AG08395 (cell line): Measurements from ENCODE around the gene HSBP1L1.
"Not testable (repeated sequence)": the region's sequence is repeated elsewhere in the genome, so short reads cannot be mapped to it uniquely, and the experiment has no call there.

Experiments used
- DNase-seq: peaks from one replicate; pipeline ENCODE4 v3.0.0; 2012; ENCODE audit warnings: mixed read lengths, low spot score

The HSBP1L1 gene

DNA sequence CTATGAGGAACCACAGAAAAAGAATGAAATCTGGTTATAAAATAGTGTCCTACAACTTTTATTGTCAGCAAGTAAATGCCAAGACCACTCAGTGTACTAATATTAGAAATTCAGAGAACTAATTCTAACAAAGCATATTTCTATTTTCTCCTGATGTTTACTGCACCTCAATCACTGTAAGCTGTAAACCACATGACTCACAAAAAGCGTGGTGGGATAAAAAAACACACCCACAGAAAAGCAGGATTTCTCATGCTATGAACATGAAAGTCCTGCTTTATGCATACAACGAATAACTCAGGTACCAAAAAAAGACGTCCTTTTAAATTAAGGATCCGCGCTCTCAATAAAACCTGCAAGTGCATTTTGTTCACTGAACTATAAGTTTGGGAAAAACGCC, 23.1 kb downstream of the HSBP1L1 start:
- peak; percentile 30 for DNase-seq

DNA sequence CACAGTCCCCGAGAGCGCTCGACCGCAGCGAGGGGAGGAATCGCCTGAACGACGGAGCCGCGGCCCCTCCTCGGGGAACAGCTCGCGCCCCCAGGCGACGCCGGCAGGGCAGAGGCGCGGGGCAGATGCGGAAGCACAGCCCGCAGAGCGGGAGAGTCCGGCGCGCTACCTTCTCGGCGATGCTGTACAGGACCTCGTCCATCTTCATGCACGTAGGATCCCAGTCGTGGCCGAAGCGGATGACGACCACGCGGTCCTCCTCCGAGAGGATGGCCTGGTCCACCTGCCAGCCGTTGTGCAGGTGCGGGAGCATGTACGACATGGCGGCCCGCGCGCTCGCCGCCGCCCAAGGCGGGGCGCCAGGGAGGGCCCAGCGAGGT, 23.6 kb downstream of the HSBP1L1 start:
- peak; percentile 56 for DNase-seq

DNA sequence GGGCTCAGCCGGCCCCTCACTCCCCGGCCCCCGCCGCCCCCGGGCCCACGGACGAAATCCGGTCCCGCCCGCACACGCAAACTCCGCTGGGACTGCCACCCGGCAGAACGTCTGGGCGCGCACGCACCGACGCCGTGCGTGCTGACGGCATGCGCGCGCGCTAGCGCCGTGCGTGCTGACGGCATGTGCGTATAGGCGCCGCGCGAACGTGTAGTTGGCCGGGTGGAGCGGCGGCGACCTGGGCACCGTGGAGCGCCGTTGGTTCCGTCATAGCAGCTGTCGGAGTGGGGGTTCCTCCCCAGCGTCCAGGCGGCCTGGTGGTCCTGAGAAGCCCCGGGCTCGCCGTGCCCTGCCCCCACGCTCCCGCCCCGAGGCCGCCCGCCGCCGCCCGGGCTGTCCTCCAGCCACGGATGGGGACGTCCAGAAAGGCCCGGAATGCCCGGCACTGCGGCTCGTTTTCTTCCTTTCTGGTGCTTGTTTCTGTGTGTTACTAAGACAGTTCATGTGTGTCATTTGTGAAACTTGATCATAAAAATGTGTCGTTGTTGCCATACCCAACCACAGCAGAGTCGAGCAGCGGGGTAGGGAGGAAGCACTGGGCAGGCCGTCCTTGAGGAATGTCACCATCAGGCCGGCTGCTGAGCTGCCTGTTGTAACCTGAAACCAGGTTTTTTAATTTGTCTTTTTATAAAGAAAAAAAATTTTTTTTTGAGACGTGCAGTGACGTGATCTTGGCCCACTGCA, 24.2 kb downstream of the HSBP1L1 start, which contains the start of gene TXNL4A:
Gene TXNL4A, minus strand, starts transcription at position 113 of the 744 bp plus-strand sequence. CDS start 171 bp downstream, outside the sequence.
- peak; percentile 86 for DNase-seq

DNA sequence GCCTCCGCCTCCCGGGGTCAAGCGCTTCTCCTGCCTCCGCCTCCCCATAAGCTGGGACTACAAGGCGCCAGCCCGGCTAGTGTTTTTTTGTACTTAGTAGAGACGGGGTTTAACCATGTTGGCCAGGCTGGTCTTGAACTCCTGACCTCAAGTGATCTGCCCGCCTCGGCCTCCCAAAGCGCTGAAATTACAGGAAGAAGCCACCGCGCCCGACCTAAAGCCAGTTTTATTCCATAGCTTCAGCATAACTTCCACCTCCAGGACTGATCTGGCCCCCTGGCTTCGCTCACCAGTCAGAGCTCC, 24.7 kb downstream of the HSBP1L1 start:
- no peak for DNase-seq

DNA sequence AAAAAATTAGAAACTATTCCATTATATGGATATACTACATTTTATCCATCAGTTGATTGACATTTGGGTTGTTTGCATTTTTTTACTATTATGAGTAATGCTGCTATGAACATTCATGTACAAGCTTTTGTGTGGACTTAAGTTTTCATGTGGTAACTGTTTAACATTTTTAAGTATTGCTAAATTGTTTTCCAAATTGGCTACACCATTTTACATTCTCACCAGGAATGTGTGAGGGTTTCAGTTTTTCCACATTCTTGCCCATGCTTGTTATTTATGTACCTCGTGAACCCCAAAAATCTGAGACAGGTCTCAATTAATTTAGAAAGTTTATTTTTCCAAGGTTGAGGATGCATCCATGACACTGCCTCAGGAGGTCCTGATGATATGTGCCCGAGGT, 27.1 kb downstream of the HSBP1L1 start:
- no peak for DNase-seq

DNA sequence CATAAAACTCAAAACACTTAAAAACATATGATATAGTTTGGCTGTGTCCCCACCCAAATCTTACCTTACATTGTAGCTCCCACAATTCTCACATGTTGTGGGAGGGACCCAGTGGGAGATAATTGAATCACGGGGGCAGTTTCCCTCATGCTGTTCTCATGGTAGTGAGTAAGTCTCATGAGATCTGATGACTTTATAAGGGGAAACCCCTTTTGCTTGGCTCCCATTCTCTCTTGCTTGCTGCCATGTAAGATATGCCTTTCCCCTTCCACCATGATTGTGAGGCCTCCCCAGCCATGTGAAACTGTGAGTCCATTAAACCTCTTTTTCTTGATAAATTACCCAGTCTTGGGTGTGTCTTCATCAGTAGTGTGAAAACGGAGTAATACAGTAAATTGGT, 35.3 kb downstream of the HSBP1L1 start:
- DNase-seq, result not testable (repeated sequence)

DNA sequence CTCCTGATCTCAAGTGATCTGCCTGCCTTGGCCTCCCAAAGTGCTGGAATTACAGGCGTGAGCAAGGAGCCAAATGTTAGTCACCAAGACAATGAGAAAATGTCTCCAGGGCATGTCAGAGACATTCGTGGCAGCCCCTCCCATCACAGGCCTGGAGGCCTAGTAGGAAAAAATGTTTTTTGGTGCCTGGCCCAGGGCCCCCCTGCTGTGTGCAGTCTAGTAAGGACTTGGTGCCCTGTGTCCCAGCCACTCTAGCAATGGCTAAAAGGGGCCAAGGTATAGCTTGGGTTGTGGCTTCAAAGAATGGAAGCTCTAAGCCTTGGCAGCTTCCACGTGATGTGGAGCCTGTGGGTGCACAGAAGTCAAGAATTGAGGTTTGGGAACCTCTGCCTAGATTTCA, 36.4 kb downstream of the HSBP1L1 start:
- no peak for DNase-seq

DNA sequence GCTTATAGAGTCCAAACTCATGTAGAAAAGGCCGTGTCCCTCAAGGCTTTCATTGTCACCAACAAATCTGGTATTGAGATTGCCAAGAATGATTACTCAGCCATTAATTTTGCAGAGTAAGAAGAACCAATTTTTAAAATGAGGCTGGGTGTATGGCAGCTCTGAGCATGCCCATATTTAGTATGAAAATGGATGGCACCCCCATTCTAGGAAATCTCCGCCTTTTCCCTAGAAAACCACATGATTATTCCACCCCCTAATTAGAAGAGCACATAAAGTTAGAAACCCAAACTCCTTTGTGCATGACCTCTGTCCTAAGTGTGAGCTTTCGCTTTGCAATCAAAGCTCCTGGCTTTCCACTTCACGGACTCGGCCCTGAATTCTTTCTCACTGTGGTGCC, 38.0 kb downstream of the HSBP1L1 start:
- no peak for DNase-seq

DNA sequence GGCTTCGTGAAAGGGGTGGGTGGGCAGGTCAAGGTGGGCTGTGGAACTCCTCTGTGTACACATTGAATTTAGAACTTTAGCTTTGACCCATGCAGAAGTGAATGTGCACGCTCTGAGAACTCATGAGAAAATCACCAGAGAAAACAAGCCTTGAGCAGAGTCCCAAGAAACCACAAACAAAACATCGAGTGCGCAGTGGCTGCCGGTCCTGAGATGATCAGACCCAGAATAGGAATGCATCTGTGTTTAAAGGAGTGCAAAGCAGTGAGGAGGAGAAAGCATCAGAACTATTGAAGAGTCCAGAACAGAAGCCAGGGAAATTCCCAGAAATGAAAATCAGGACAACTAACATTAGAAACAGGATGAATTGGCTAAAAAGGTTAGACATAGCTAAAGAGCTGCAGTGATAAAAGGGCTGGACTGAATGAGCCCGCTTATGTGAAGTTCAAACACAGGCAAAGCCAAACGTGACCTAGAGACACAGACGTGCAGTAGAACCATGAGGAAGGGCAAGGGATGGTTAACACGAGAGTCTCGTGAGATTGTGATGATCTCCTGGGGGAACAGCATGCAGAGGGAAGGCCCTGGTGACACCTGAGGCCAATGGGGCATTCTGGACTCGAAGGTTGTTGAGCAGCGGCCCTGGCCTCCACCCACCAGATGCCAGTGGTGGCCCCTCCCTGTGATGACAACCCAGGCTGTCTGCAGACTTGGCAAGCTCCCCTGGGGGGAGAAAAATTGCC, 40.3 kb downstream of the HSBP1L1 start:
- no peak for DNase-seq

DNA sequence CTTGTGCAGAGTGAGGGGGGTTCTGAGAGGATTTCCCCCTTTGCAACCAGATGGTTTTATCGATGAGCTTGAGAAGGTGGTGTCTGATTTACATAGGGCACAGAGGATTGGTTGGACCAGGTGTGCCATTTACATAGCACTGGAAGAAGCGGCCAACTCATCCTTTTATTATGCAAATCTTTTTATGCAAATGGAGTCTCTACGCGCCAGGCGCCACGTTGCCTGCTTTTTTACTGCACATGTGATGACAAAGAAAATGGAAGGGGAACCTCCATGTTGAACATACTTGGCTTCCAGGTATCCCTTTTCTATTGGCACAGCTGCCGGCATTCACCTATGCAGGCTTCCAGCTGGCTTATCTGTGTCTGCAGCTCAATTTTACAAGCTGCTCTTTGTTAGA, 42.3 kb downstream of the HSBP1L1 start:
- no peak for DNase-seq

DNA sequence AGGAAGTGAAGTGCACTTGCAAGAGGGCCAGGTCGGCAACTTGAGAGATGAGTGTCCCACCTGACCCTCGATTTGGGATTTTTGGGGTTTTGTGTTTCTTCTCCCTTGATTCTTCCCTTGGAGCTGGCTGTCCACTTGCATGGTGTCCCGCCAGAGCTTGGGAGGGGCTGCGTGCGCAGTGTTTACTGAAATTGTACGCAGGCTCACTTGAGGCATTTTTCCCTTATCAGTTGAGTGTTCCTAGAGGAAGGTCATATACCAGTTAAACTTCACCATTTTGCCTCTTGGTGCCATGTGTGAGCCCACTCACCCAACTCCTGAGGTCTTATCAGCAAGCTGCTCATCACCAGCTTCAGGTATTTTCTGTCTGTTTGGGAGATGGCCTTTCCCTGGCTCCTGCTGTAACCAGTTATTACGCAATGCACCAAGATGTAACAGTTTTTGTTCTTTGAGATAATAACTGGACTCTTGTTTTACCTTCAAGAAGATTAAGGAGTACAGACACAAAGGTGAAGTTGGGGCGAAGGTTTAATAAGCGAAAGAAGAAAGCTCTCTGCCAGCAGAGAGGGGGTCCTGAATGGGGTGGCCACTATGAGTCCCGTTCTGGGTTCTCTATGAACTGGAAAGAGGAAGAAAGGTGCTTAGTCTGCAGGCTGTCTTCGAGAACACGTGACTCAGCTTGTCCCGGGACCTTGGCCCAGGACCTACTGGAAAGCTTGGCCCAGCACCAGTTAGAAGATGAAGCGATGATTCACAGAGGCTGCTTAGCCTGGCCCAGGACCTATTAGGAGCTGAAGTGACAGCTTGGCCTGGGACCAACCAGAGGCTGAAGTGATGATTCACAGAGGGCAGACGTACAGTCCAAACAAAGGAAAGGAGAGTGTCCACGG, 45.5 kb downstream of the HSBP1L1 start:
- peak; percentile 97 for DNase-seq

DNA sequence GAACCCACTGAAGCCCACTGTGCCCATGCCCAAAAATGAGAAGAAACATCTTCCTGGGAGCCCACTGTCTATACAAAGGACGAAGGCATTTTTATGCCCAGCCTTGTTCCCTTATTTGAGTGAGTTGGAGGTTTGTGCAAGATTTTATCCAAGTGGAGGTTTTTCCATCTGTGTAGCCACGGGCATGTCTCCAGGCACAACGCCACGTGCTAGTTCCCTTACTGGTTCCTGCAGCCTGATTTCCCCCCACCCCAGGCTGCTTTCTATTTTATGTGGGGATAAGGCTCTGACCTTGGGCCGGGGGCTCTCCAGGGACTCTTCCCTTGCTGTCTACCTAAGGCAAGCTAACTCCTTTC, 46.1 kb downstream of the HSBP1L1 start:
- DNase-seq, result no peak

DNA sequence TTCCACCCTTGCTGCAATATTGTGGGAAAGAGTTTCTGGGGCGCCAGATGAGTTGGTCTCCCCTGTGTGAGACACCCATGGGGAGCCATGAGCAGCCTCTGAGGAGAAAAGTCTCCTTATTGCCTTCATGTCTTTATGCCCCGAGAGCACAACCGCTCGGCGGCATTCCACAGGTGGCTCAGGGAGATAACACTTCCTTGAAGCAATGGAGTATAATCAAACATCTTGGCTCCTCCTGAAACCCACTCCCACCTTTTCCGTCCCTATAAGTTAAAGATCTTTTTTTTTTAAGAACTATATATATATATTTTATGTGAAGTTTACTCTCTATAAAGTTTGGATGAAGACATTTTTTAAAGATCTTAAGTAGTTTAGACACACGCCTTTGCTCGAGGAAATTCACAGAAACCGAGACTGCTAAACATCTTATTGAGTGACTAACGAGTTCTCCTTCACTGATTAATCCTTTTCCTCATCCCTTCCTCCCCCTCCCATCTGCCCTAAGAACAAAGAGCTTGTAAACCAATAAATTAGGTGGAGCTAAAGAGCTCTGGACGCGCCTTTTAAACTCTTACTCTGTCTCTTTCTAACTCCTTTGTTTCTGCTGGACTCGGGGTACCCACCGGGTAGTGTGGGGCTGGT, 47.2 kb downstream of the HSBP1L1 start:
- not testable (repeated sequence) for DNase-seq

DNA sequence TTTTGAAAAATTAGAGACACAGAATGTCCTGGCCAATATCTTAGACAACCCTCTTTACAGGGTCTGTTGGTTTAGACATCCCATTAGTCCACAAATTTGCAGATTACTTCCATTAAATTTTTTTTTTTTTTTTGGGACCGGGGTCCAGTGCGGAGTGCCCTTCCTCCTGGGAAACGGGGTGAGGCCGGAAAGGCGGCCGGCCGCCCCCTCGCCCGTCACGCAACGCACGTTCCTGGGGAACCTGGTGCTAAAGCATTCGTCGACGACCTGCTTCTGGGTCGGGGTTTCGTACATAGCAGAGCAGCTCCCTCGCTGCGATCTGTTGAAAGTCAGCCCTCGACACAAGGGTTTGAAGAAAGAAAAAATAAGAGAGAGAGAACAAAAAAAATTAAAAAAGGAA, 48.3 kb downstream of the HSBP1L1 start:
- DNase-seq, result no peak
